OCI-LY1 (cell line): Measurements from ENCODE around the gene PDZK1IP1.
"Not testable (repeated sequence)": the region's sequence is repeated elsewhere in the genome, so short reads cannot be mapped to it uniquely, and the experiment has no call there.

Source experiments
- EZH2 ChIP-seq: fragments of 200-600 bp; sonication (generic), shearing (Covaris generic); IDR thresholded peaks from 2 replicates; pipeline ENCODE4 v1.8.0; 2017; ENCODE audit warnings: borderline replicate concordance, mixed run types, mild to moderate bottlenecking, antibody characterized with exemption, low read length, moderate library complexity, mixed read lengths
- TF ChIP-seq, protein P1 (sequence below): fragments of 200-600 bp; sonication (generic), shearing (Covaris generic); IDR thresholded peaks from 2 replicates; pipeline ENCODE4 v1.5.1; 2017; ENCODE audit warnings: mild to moderate bottlenecking, antibody characterized with exemption, low read length, moderate library complexity, mixed read lengths

- TF ChIP-seq, protein P1, sequence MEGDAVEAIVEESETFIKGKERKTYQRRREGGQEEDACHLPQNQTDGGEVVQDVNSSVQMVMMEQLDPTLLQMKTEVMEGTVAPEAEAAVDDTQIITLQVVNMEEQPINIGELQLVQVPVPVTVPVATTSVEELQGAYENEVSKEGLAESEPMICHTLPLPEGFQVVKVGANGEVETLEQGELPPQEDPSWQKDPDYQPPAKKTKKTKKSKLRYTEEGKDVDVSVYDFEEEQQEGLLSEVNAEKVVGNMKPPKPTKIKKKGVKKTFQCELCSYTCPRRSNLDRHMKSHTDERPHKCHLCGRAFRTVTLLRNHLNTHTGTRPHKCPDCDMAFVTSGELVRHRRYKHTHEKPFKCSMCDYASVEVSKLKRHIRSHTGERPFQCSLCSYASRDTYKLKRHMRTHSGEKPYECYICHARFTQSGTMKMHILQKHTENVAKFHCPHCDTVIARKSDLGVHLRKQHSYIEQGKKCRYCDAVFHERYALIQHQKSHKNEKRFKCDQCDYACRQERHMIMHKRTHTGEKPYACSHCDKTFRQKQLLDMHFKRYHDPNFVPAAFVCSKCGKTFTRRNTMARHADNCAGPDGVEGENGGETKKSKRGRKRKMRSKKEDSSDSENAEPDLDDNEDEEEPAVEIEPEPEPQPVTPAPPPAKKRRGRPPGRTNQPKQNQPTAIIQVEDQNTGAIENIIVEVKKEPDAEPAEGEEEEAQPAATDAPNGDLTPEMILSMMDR, result not testable (repeated sequence)
- TF ChIP-seq EZH2, result not testable (repeated sequence)
These were observed 31.9 kb downstream of the PDZK1IP1 start for GRCh38 chr1:47157957-47158356.
